SK-N-SH (cell line): ENCODE data around the gene CXorf38. TPM values are rescaled to one million over a fixed set of nuclear protein-coding genes. Genes with fewer than 3 reads are reported as not detected.

Experiments used
- CTCF ChIA-PET: fragments of 300-600, 350-600 bp; formaldehyde crosslinking; extraction: SDS; loops from one replicate; lab custom pipeline; 2021; lab: Yijun Ruan, JAX
- POLR2A ChIA-PET: fragments of 350-600 bp; sonication (Branson Sonifier 250); formaldehyde crosslinking; extraction: SDS; loops from one replicate; lab custom pipeline; 2020; ENCODE audit warnings: antibody characterized with exemption, inconsistent platforms; lab: Yijun Ruan, JAX
- DNase-seq: peaks from one replicate; pipeline ENCODE4 v3.0.0; 2012
- H2AFZ ChIP-seq: fragments of 200-600 bp; sonication (generic); 2 replicates; pipeline ENCODE4 v1.8.1; 2016; ENCODE audit warnings: antibody characterized with exemption, mild to moderate bottlenecking, low read depth
- H3F3A ChIP-seq: fragments of 200-600 bp; sonication (generic); replicated peaks from 2 replicates; pipeline ENCODE3; 2016; ENCODE audit warnings: antibody characterized with exemption, mild to moderate bottlenecking; ENCODE audit not compliant: insufficient read depth
- H3K27ac ChIP-seq, 2 experiments: fragments of 200-500 bp in 1 of 2; fragments of 200-600 bp in 1 of 2; sonication (Bioruptor generic) in 1 of 2; sonication (generic), shearing (Covaris generic) in 1 of 2; 2 replicates each; pipeline versions ENCODE4 v1.5.1 to v1.6.1; 2014 to 2016; ENCODE audit warnings: low read depth in 2 of 2, inconsistent platforms in 1 of 2, low read length in 1 of 2, mild to moderate bottlenecking in 1 of 2, mixed read lengths in 1 of 2
- H3K27me3 ChIP-seq: fragments of 200-600 bp; sonication (generic), shearing (Covaris generic); 2 replicates; pipeline ENCODE4 v1.6.1; 2016; ENCODE audit warnings: mixed run types; ENCODE audit not compliant: insufficient read depth
- H3K36me3 ChIP-seq, 2 experiments: fragments of 200-500 bp in 1 of 2; fragments of 200-600 bp in 1 of 2; sonication (Bioruptor generic) in 1 of 2; sonication (generic) in 1 of 2; replicated peaks in 1 of 2; 2 replicates each; pipeline versions ENCODE3 to v1.5.1; 2014 to 2016; ENCODE audit warnings: low read length in 1 of 2, mild to moderate bottlenecking in 1 of 2; ENCODE audit not compliant: insufficient read depth in 2 of 2, control insufficient read depth in 1 of 2
- H3K4me1 ChIP-seq, 2 experiments: fragments of 200-500 bp in 1 of 2; fragments of 200-600 bp in 1 of 2; sonication (Bioruptor generic) in 1 of 2; sonication (generic), shearing (Covaris generic) in 1 of 2; 2 replicates each; pipeline versions ENCODE4 v1.5.1 to v1.6.1; 2014 to 2016; ENCODE audit warnings: low read depth in 1 of 2, low read length in 1 of 2, mixed run types in 1 of 2; ENCODE audit not compliant: insufficient read depth in 2 of 2, control insufficient read depth in 1 of 2
- H3K4me2 ChIP-seq: fragments of 200-600 bp; sonication (generic), shearing (Covaris generic); 2 replicates; pipeline ENCODE4 v1.6.1; 2017; ENCODE audit warnings: mixed run types
- H3K4me3 ChIP-seq, 2 experiments: fragments of 200-500 bp in 1 of 2; fragments of 200-600 bp in 1 of 2; sonication (Bioruptor generic) in 1 of 2; sonication (generic), shearing (Covaris generic) in 1 of 2; 2 replicates each; pipeline versions ENCODE4 v1.5.1 to v1.8.1; 2014 to 2016; ENCODE audit warnings: low read depth in 2 of 2, inconsistent platforms in 1 of 2, low read length in 1 of 2, mild to moderate bottlenecking in 1 of 2, mixed read lengths in 1 of 2, moderate library complexity in 1 of 2
- H3K79me2 ChIP-seq: fragments of 200-600 bp; sonication (generic); 2 replicates; pipeline ENCODE4 v1.8.1; 2017; ENCODE audit warnings: mild to moderate bottlenecking; ENCODE audit not compliant: insufficient read depth
- H3K9ac ChIP-seq: fragments of 200-600 bp; sonication (generic); 2 replicates; pipeline ENCODE4 v1.6.1; 2017; ENCODE audit warnings: mixed run types
- H3K9me2 ChIP-seq: fragments of 200-600 bp; sonication (generic); 2 replicates; pipeline ENCODE4 v1.6.1; 2017; ENCODE audit warnings: mixed run types
- H3K9me3 ChIP-seq: fragments of 200-600 bp; sonication (generic); 2 replicates; pipeline ENCODE4 v1.6.1; 2017; ENCODE audit warnings: mixed run types, mild to moderate bottlenecking, moderate library complexity
- H4K20me1 ChIP-seq: fragments of 200-600 bp; sonication (generic); 2 replicates; pipeline ENCODE4 v1.6.1; 2017; ENCODE audit warnings: mild to moderate bottlenecking, mixed run types; ENCODE audit not compliant: insufficient read depth
- FOSL2 ChIP-seq: IDR thresholded peaks from 2 replicates; pipeline ENCODE4 v1.4.0; 2012; ENCODE audit warnings: low read depth, mild to moderate bottlenecking, moderate library complexity, borderline replicate concordance
- FOXJ3 ChIP-seq: sonication (generic); formaldehyde crosslinking; IDR thresholded peaks from 2 replicates; pipeline ENCODE4 v1.5.1; 2020; ENCODE audit warnings: mild to moderate bottlenecking, missing genetic modification reagents
- GATA2 ChIP-seq: sonication (generic); formaldehyde crosslinking; IDR thresholded peaks from 2 replicates; pipeline ENCODE4 v1.5.0; 2020; ENCODE audit warnings: mild to moderate bottlenecking, missing genetic modification reagents
- IRF3 ChIP-seq: fragments of 150-350 bp; IDR thresholded peaks from 2 replicates; pipeline ENCODE4 v1.6.1; 2016; ENCODE audit warnings: mild to moderate bottlenecking, low read depth, low read length
- MAX ChIP-seq: IDR thresholded peaks from 2 replicates; pipeline ENCODE4 v1.4.0; 2012; ENCODE audit warnings: low read depth
- MXI1 ChIP-seq: IDR thresholded peaks from 2 replicates; pipeline ENCODE4 v1.6.1; 2012; ENCODE audit warnings: mild to moderate bottlenecking, low read depth, low read length, improper control_type of control experiment
- NRF1 ChIP-seq: IDR thresholded peaks from 2 replicates; pipeline ENCODE4 v1.6.1; 2012; ENCODE audit warnings: low read depth, mild to moderate bottlenecking, low read length
- RCOR1 ChIP-seq: fragments of 150-350 bp; IDR thresholded peaks from 2 replicates; pipeline ENCODE4 v1.6.1; 2017; ENCODE audit warnings: antibody characterized with exemption, low read length
- SIN3A ChIP-seq: IDR thresholded peaks from 2 replicates; pipeline ENCODE4 v1.6.1; 2012; ENCODE audit warnings: low read depth, mild to moderate bottlenecking, low read length, moderate library complexity, borderline replicate concordance
- TEAD4 ChIP-seq: IDR thresholded peaks from 2 replicates; pipeline ENCODE4 v1.4.0; 2012; ENCODE audit warnings: mild to moderate bottlenecking, borderline replicate concordance; ENCODE audit not compliant: insufficient read depth
- USF1 ChIP-seq: IDR thresholded peaks from 2 replicates; pipeline ENCODE4 v1.4.0; 2012; ENCODE audit warnings: low read depth, borderline replicate concordance
- WGBS: methylation state at CpG from one replicate; pipeline ENCODE4 v1.1.6; 2017; ENCODE audit warnings: low lambda C conversion rate; 5-methylcytosine and 5-hydroxymethylcytosine counted together
- polyA plus RNA-seq, 3 experiments: library from polyadenylated mRNA; depleted of rRNA; stranded (reverse); fragments of >200 nt; gene quantifications; 2 replicates each; pipeline ENCODE4 v1.2.3, GENCODE V29; 2012

Gene CXorf38
- polyA plus RNA-seq, 1 of the 3 experiments (the other 2 are of a cell fraction), result 8.4 TPM

- Histone ChIP-seq H3K9me2 (no peaks in the 10 kb centered on the region), H3F3A (no peaks in the 10 kb centered on the region), H3K79me2 (peaks cover 20% of the 10 kb centered on the region; the same call in 1 of the 2 replicates), H2AFZ (no peak overlapping the region), H3K4me1 (no peaks in the 10 kb centered on the region; a peak in 1 of 4 replicates), H3K36me3 (peaks cover 48 to 60% of the 10 kb centered on the region in 2 experiments), H3K4me2 (no peak overlapping the region), H3K9me3 (no peaks in the 10 kb centered on the region), H4K20me1 (peaks cover 10% of the 10 kb centered on the region), H3K9ac (no peak overlapping the region), H3K27ac (no peak overlapping the region), H3K4me3 (no peak overlapping the region), H3K27me3 (no peaks in the 10 kb centered on the region)
- ChIA-PET POLR2A (no interaction called here), CTCF (interaction anchor here (1.4 kb wide), 1 partner anchor 14 kb away, joined by 5 read pairs; no protein-coding TSS in a partner anchor)
- no peak for TF ChIP-seq MXI1
- TF ChIP-seq GATA2 (CRISPR knock-in tag), result no peak
- no peak for TF ChIP-seq MAX
- 80% methylated on average over 3 of the region's 3 CpGs for WGBS
- DNase-seq, result no peak
Observed at GRCh38 chrX:40637687-40638086, 9.7 kb downstream of the CXorf38 start.

- CTCF ChIA-PET, result interaction anchor here (0.7 to 1.6 kb wide), 2 partner anchors 19 to 88 kb away, joined by 3 to 4 read pairs; no protein-coding TSS in a partner anchor
- 99% methylated on average over 3 of the region's 4 CpGs for WGBS
Observed at GRCh38 chrX:40632199-40632598, 15.2 kb downstream of the CXorf38 start.

More at GRCh38 chrX:40632199-40632598, 15.2 kb downstream of the CXorf38 start:
- Histone ChIP-seq H3K27ac (no peak overlapping the region), H3K9me3 (no peaks in the 10 kb centered on the region), H4K20me1 (no peaks in the 10 kb centered on the region), H3K4me1 (no peaks in the 10 kb centered on the region), H3K4me2 (no peak overlapping the region), H3F3A (no peaks in the 10 kb centered on the region), H2AFZ (no peak overlapping the region), H3K79me2 (no peaks in the 10 kb centered on the region), H3K9me2 (no peaks in the 10 kb centered on the region), H3K9ac (no peak overlapping the region), H3K4me3 (no peak overlapping the region), H3K27me3 (no peaks in the 10 kb centered on the region), H3K36me3 (peaks cover 53 to 68% of the 10 kb centered on the region in 2 experiments)
- POLR2A ChIA-PET, result no interaction called here
- no peak for DNase-seq
- TF ChIP-seq NRF1, result no peak
- no peak for TF ChIP-seq USF1
- TF ChIP-seq FOSL2, result no peak
- no peak for TF ChIP-seq MAX
- TF ChIP-seq TEAD4, result no peak
- no peak for TF ChIP-seq IRF3
- no peak for TF ChIP-seq SIN3A
- TF ChIP-seq RCOR1, result no peak
- no peak for TF ChIP-seq FOXJ3 (CRISPR knock-in tag)
